Measurements from ENCODE around the gene AGAP2. TPM values are rescaled to one million over a fixed set of nuclear protein-coding genes. Genes with fewer than 3 reads are reported as not detected.

Gene AGAP2
- total RNA-seq, 1 donor, result 0.72 TPM

- Histone ChIP-seq H3K4me1 (ENCODE audit: insufficient read depth, low read length) (peaks cover 14% of the 10 kb centered on the region), H3K4me3 (ENCODE audit: insufficient read depth, low read length) (peak overlapping the region; percentile 49), H3K27me3 (ENCODE audit: insufficient read depth, low read length) (peaks cover 49% of the 10 kb centered on the region), H3K27ac (ENCODE audit: low read depth, low read length) (no peak overlapping the region), H3K4me2 (ENCODE audit: insufficient read depth, low read length) (peak overlapping the region; percentile 58), H4K20me1 (ENCODE audit: insufficient read depth, low read length) (peaks cover under 1% of the 10 kb centered on the region), H3K9me3 (ENCODE audit: low read depth, low read length) (no peaks in the 10 kb centered on the region), H2AFZ (ENCODE audit: low read length) (no peak overlapping the region), H3K36me3 (ENCODE audit: insufficient read depth, low read length) (peaks cover 5% of the 10 kb centered on the region), H3K79me2 (ENCODE audit: insufficient read depth, low read length) (peaks cover 16% of the 10 kb centered on the region)
- TF ChIP-seq CTCF (IDR thresholded peaks at IDR 0.05; ENCODE audit: extremely low read depth, low read depth, low read length), result no peak
- peak; percentile 91 for DNase-seq (ENCODE audit: insufficient read length, low spot score, missing footprints)
Observed at GRCh38 chr12:57755454-57756372, 17.2 kb upstream of the AGAP2 start.

- no peaks in the 10 kb centered on the region for H3K9me3 ChIP-seq (ENCODE audit: low read depth, low read length)
- H4K20me1 ChIP-seq (ENCODE audit: insufficient read depth, low read length), result no peaks in the 10 kb centered on the region
- H3K36me3 ChIP-seq (ENCODE audit: insufficient read depth, low read length), result peaks cover 11% of the 10 kb centered on the region
- DNase-seq (ENCODE audit: insufficient read length, low spot score, missing footprints), result no peak
- H3K4me3 ChIP-seq (ENCODE audit: insufficient read depth, low read length), result peak overlapping the region; percentile 32
- peaks cover 16% of the 10 kb centered on the region for H3K4me1 ChIP-seq (ENCODE audit: insufficient read depth, low read length)
- H3K27me3 ChIP-seq (ENCODE audit: insufficient read depth, low read length), result peaks cover 49% of the 10 kb centered on the region
- no peak for TF ChIP-seq CTCF (IDR thresholded peaks at IDR 0.05; ENCODE audit: extremely low read depth, low read depth, low read length)
- no peak overlapping the region for H3K4me2 ChIP-seq (ENCODE audit: insufficient read depth, low read length)
- no peak overlapping the region for H3K27ac ChIP-seq (ENCODE audit: low read depth, low read length)
- H3K79me2 ChIP-seq (ENCODE audit: insufficient read depth, low read length), result peaks cover 22% of the 10 kb centered on the region
- H2AFZ ChIP-seq (ENCODE audit: low read length), result no peak overlapping the region
Observed at GRCh38 chr12:57755194-57755453, 16.6 kb upstream of the AGAP2 start.

- Histone ChIP-seq H3K27me3 (ENCODE audit: insufficient read depth, low read length) (peaks cover 49% of the 10 kb centered on the region), H3K9me3 (ENCODE audit: low read depth, low read length) (no peaks in the 10 kb centered on the region), H4K20me1 (ENCODE audit: insufficient read depth, low read length) (no peaks in the 10 kb centered on the region), H3K79me2 (ENCODE audit: insufficient read depth, low read length) (peaks cover 26% of the 10 kb centered on the region), H3K4me3 (ENCODE audit: insufficient read depth, low read length) (peak within 1 kb of the TSS; percentile 49), H3K36me3 (ENCODE audit: insufficient read depth, low read length) (peaks cover 13% of the 10 kb centered on the region), H3K4me2 (ENCODE audit: insufficient read depth, low read length) (peak within 1 kb of the TSS; percentile 58), H3K27ac (ENCODE audit: low read depth, low read length) (no peak within 1 kb of the TSS), H3K4me1 (ENCODE audit: insufficient read depth, low read length) (peaks cover 16% of the 10 kb centered on the region), H2AFZ (ENCODE audit: low read length) (no peak within 1 kb of the TSS)
- TF ChIP-seq CTCF (IDR thresholded peaks at IDR 0.05; ENCODE audit: extremely low read depth, low read depth, low read length), result no peak
- peak; percentile 83 for DNase-seq (ENCODE audit: insufficient read length, low spot score, missing footprints)
Observed at GRCh38 chr12:57754411-57755193, 16.1 kb upstream of the AGAP2 start, which contains the start of gene MARCHF9. Gene MARCHF9 (plus strand): TSS chr12:57755103. CDS start chr12:57755529, 426 bp downstream.
